Memory B cell (primary cell): Measurements from ENCODE around the gene SHISA9.

Experiments used
- ATAC-seq: fragments of 150-1000 bp; cut with Tn5 transposase; 2 replicates; pipeline ENCODE4 v1.10.0; 2021; ENCODE audit warnings: low read depth, mild to moderate bottlenecking, moderate library complexity
- DNase-seq, 2 donors: peaks; one replicate each; pipeline ENCODE4 v3.0.0; 2022; ENCODE audit warnings: low spot score in 2 of 2
- H3K27ac Mint-ChIP-seq: one replicate; pipeline ENCODE4 v1.8.0; 2022; ENCODE audit warnings: mild to moderate bottlenecking, moderate library complexity, mixed read lengths
- H3K27me3 Mint-ChIP-seq: one replicate; pipeline ENCODE4 v1.8.0; 2022; ENCODE audit warnings: mixed read lengths
- H3K36me3 Mint-ChIP-seq: one replicate; pipeline ENCODE4 v1.8.0; 2022; ENCODE audit warnings: mild to moderate bottlenecking, mixed read lengths
- H3K4me1 Mint-ChIP-seq: one replicate; pipeline ENCODE4 v1.8.0; 2022; ENCODE audit warnings: mixed read lengths
- H3K4me3 Mint-ChIP-seq: one replicate; pipeline ENCODE4 v1.8.0; 2022; ENCODE audit warnings: mild to moderate bottlenecking, moderate library complexity, mixed read lengths
- H3K9me3 Mint-ChIP-seq: one replicate; pipeline ENCODE4 v1.8.0; 2022; ENCODE audit warnings: mixed read lengths

The SHISA9 gene

GRCh38 chr16:13038591-13038990, 137.2 kb downstream of the SHISA9 start:
- peaks cover 2% of the 10 kb centered on the region for H3K27me3 Mint-ChIP-seq
- no peaks in the 10 kb centered on the region for H3K36me3 Mint-ChIP-seq
- H3K4me3 Mint-ChIP-seq: no peak overlapping the region
- no peak overlapping the region for H3K27ac Mint-ChIP-seq
- peaks cover 16% of the 10 kb centered on the region for H3K9me3 Mint-ChIP-seq
- DNase-seq: no peak
- H3K4me1 Mint-ChIP-seq: no peaks in the 10 kb centered on the region
- no peak for ATAC-seq

- Mint-ChIP-seq H3K4me1 (no peaks in the 10 kb centered on the region), H3K27me3 (peaks cover 2% of the 10 kb centered on the region), H3K4me3 (no peak overlapping the region), H3K36me3 (no peaks in the 10 kb centered on the region), H3K27ac (no peak overlapping the region), H3K9me3 (peaks cover 17% of the 10 kb centered on the region)
- no peak for DNase-seq
- no peak for ATAC-seq
Observed at GRCh38 chr16:13039526-13039925, 138.1 kb downstream of the SHISA9 start.

DNA sequence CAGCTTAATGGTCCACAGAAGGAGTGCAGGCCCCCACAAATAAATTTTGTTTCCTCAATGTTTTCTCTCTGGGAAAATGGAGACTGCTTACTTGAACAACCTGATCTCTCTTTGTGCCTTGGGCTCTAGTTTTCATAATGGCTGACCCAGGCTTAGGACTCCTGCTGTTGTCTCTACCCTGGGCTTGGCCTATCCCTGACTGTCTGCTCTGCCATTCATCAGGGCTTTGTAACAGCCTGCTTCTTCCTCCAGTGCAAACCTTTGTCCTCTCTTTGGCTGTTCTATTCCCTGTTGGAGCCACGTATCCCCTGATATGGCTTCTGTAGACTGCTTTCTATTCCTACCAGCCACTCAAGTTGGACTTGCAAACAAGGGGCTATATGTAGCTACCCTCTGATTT, 139.8 kb downstream of the SHISA9 start:
- Mint-ChIP-seq H3K27ac (no peak overlapping the region), H3K4me3 (no peak overlapping the region), H3K36me3 (no peaks in the 10 kb centered on the region), H3K4me1 (no peaks in the 10 kb centered on the region), H3K27me3 (peaks cover 2% of the 10 kb centered on the region), H3K9me3 (peaks cover 17% of the 10 kb centered on the region)
- DNase-seq (no peak), ATAC-seq (no peak)

- DNase-seq (no peak), ATAC-seq (no peak)
- H3K27me3 Mint-ChIP-seq: peaks cover 2% of the 10 kb centered on the region
- peaks cover 17% of the 10 kb centered on the region for H3K9me3 Mint-ChIP-seq
- no peak overlapping the region for H3K4me3 Mint-ChIP-seq
- no peaks in the 10 kb centered on the region for H3K4me1 Mint-ChIP-seq
- H3K27ac Mint-ChIP-seq: no peak overlapping the region
- no peaks in the 10 kb centered on the region for H3K36me3 Mint-ChIP-seq
Observed at GRCh38 chr16:13041646-13042290, 140.4 kb downstream of the SHISA9 start.

DNA sequence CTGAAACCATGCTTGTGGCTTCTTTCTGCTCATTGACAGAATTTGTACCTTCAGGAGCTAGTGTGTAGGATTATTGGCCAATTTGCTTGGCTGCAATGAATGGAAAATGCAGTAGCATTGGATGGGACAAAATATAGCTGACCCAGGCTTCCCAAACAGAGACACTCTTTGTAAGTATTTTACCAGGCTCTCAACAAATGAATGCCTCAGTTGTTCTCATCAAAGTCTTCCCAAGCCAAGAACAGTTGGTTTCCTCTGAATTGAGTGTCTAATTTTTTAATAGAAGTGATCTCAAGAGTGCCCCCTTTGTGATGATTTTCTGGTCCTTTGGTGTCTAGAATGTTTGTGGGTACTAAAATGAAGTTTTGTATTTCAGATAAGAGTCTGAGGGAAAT, 140.9 kb downstream of the SHISA9 start:
- H3K4me1 Mint-ChIP-seq: no peaks in the 10 kb centered on the region
- peaks cover 14% of the 10 kb centered on the region for H3K9me3 Mint-ChIP-seq
- ATAC-seq (no peak), DNase-seq (no peak)
- H3K27me3 Mint-ChIP-seq: peaks cover 2% of the 10 kb centered on the region
- no peaks in the 10 kb centered on the region for H3K36me3 Mint-ChIP-seq
- no peak overlapping the region for H3K4me3 Mint-ChIP-seq
- H3K27ac Mint-ChIP-seq: no peak overlapping the region

- Mint-ChIP-seq H3K9me3 (peaks cover 4% of the 10 kb centered on the region), H3K4me3 (no peak overlapping the region), H3K27ac (no peak overlapping the region), H3K36me3 (no peaks in the 10 kb centered on the region), H3K27me3 (no peaks in the 10 kb centered on the region), H3K4me1 (no peaks in the 10 kb centered on the region)
- ATAC-seq (no peak), DNase-seq (no peak)
Observed at GRCh38 chr16:13046061-13046821, 144.8 kb downstream of the SHISA9 start.

- Mint-ChIP-seq H3K27me3 (no peaks in the 10 kb centered on the region), H3K9me3 (peaks cover 4% of the 10 kb centered on the region), H3K4me3 (no peak overlapping the region), H3K27ac (no peak overlapping the region), H3K4me1 (no peaks in the 10 kb centered on the region), H3K36me3 (no peaks in the 10 kb centered on the region)
- no peak for ATAC-seq
- no peak for DNase-seq
Observed at GRCh38 chr16:13047276-13047675, 145.9 kb downstream of the SHISA9 start.

DNA sequence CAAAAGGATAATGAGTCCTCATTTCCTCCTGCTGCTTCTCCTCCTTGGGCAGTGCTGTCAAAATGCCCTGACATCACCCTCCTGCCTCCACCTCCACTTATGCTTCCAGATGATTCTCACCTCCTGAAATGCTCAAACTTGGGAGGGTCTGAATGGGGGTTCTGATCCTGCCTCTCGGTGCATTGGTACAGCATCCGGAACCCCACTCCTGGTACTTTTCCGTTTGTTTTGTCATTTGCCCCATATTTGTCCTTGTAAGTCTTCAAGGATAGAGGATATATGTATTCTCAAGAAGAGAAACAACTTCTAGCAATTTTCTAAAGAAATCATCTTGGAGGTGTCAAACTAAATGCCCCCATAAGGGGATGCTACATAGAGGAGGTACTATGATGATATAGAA, 148.3 kb downstream of the SHISA9 start:
- Mint-ChIP-seq H3K27ac (no peak overlapping the region), H3K4me1 (no peaks in the 10 kb centered on the region), H3K27me3 (no peaks in the 10 kb centered on the region), H3K36me3 (no peaks in the 10 kb centered on the region), H3K9me3 (peaks cover 7% of the 10 kb centered on the region), H3K4me3 (no peak overlapping the region)
- ATAC-seq (no peak), DNase-seq (no peak)

DNA sequence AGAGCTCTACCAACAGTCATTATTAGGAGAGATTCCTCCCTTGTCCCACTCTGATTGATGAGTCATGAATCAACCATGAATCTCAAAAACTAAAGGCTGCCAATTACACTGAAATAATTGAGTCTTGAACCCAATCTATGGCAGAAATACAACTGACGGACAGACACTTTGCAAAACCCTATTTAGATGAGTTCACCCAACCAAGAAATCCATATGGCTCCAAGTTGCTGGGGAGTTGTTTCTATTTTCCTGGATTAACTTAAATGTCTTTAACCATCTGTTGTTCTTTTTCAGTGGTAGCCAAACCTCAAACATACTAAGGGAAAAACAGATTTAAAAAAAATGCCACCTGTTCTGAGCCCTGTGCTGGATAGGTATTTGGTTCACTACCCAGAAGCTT, 151.0 kb downstream of the SHISA9 start:
- no peak for ATAC-seq
- Mint-ChIP-seq H3K9me3 (peaks cover 10% of the 10 kb centered on the region), H3K4me1 (no peaks in the 10 kb centered on the region), H3K4me3 (no peak overlapping the region), H3K27me3 (peaks cover 3% of the 10 kb centered on the region), H3K27ac (no peak overlapping the region), H3K36me3 (no peaks in the 10 kb centered on the region)
- DNase-seq: no peak

- Mint-ChIP-seq H3K27ac (no peak overlapping the region), H3K36me3 (no peaks in the 10 kb centered on the region), H3K27me3 (peaks cover 5% of the 10 kb centered on the region), H3K9me3 (peaks cover 8% of the 10 kb centered on the region), H3K4me3 (no peak overlapping the region), H3K4me1 (no peaks in the 10 kb centered on the region)
- DNase-seq: no peak
- ATAC-seq: no peak
Observed at GRCh38 chr16:13055480-13055879, 154.1 kb downstream of the SHISA9 start.

DNA sequence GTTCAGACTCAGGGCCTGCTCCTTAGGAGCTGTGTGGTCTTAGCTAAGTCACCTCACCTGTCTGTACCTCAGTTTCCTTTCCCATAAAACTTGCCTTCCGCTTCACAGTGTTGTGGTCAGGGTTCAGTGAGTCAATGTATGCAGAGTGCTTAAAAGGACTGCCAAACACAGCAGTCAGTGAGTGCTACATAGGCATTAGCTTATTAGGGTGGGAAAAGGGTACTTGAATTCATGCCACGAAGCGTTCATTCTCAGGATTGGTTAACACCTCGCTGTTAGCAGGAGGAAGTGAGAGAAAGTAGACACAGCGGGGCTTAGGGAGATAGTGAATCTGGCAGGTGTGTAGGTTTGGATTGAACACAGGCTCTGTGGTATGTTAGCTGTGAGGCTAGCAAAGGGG, 155.2 kb downstream of the SHISA9 start:
- H3K4me1 Mint-ChIP-seq: no peaks in the 10 kb centered on the region
- no peak overlapping the region for H3K27ac Mint-ChIP-seq
- ATAC-seq (no peak), DNase-seq (no peak)
- peaks cover 8% of the 10 kb centered on the region for H3K9me3 Mint-ChIP-seq
- no peak overlapping the region for H3K4me3 Mint-ChIP-seq
- no peaks in the 10 kb centered on the region for H3K36me3 Mint-ChIP-seq
- peaks cover 5% of the 10 kb centered on the region for H3K27me3 Mint-ChIP-seq

DNA sequence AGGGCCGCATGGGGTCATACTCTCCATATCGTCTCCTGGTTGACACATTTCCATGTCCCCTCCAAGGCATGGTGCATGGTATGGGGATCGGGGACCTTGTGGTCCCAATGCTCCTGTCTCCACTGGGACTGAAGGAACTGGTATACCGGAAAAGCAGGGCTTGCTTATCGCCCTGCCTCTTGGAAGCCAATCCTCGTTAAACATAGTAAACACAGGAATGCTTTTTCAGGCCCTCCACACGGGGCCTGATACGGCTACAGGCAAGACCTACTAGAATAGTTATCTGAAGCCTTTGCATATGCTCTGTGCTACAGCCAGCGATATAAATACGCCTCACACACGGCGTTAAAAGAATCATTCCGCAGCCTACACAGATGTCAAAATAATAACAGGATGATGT, 159.5 kb downstream of the SHISA9 start:
- no peaks in the 10 kb centered on the region for H3K4me1 Mint-ChIP-seq

DNA sequence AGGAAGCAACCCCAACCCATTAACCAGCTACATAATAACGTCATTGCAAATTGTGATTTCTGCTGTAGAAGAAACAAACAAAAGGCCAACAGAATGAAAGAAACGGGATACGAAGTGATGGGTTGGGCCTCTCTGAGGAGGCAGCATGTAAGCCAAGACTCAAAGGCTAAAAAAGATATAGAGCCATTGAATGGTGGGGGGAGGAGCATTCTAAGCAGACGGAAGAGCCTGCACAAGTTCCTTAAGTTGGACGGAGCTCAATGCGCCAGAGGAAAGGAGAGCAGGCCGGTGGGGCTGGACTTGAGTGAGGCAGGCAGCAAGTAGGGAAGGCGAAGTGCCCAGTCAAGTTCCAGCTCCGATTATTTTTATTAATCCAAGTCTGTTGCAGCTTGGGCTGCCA, 160.3 kb downstream of the SHISA9 start:
- DNase-seq: no peak

More for the DNA sequence above, 159.5 kb downstream of the SHISA9 start:
- Mint-ChIP-seq H3K4me3 (no peak overlapping the region), H3K27me3 (peaks cover 5% of the 10 kb centered on the region), H3K36me3 (no peaks in the 10 kb centered on the region), H3K9me3 (peaks cover 4% of the 10 kb centered on the region), H3K27ac (no peak overlapping the region)
- DNase-seq (no peak), ATAC-seq (no peak)

DNA sequence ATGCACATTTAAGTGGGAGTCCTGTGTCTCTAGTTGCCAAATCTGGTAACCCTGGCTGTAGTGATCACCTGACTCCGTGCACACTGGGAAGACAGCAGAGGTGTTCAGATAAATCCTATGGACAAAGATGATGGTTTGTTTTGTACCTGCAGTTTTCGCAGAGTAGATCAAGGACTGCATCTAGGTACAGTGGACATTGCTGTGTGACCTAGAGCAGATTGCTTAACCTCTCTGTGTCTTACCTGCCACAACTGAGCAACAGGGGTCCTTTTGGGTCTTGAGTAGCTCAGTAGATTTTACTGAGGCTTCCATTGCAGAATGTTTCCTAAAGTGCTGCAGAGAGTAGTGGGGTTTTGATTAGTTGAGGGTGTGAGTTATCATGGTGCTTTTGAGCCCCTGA, 160.8 kb downstream of the SHISA9 start:
- no peak for DNase-seq
- Mint-ChIP-seq H3K27ac (no peak overlapping the region), H3K36me3 (no peaks in the 10 kb centered on the region), H3K4me3 (no peak overlapping the region), H3K9me3 (peaks cover 2% of the 10 kb centered on the region), H3K4me1 (no peaks in the 10 kb centered on the region), H3K27me3 (peaks cover 2% of the 10 kb centered on the region)
- no peak for ATAC-seq

More for the DNA sequence above, 160.3 kb downstream of the SHISA9 start:
- Mint-ChIP-seq H3K27ac (no peak overlapping the region), H3K4me1 (no peaks in the 10 kb centered on the region), H3K27me3 (peaks cover 2% of the 10 kb centered on the region), H3K36me3 (no peaks in the 10 kb centered on the region), H3K4me3 (no peak overlapping the region), H3K9me3 (peaks cover 2% of the 10 kb centered on the region)
- ATAC-seq: no peak

- Mint-ChIP-seq H3K36me3 (no peaks in the 10 kb centered on the region), H3K27me3 (no peaks in the 10 kb centered on the region)
- no peak for ATAC-seq
Observed at GRCh38 chr16:13063457-13063856, 162.1 kb downstream of the SHISA9 start.

More at GRCh38 chr16:13063457-13063856, 162.1 kb downstream of the SHISA9 start:
- Mint-ChIP-seq H3K4me1 (no peaks in the 10 kb centered on the region), H3K4me3 (no peak overlapping the region), H3K9me3 (peaks cover 2% of the 10 kb centered on the region), H3K27ac (no peak overlapping the region)
- no peak for DNase-seq
